H9 (cell line): Measurements from ENCODE around the gene SEPTIN5. TPM values are rescaled to one million over a fixed set of nuclear protein-coding genes. Genes with fewer than 3 reads are reported as not detected.

Source experiments
- DNase-seq: peaks from one replicate; pipeline ENCODE4 v3.0.0-alpha.2; 2017
- H2AFZ ChIP-seq: one replicate; pipeline ENCODE4 v1.6.1; 2013; ENCODE audit warnings: mild to moderate bottlenecking, low read length, control low read depth, moderate library complexity
- H2AK5ac ChIP-seq: 2 replicates; pipeline ENCODE4 v1.6.1; 2013; ENCODE audit warnings: low read length, control low read depth, mixed read lengths; ENCODE audit not compliant: insufficient read length
- H2BK120ac ChIP-seq: one replicate; pipeline ENCODE4 v1.6.1; 2013; ENCODE audit warnings: low read depth, mild to moderate bottlenecking, low read length, control low read depth, inconsistent platforms; ENCODE audit not compliant: poor library complexity, severe bottlenecking
- H2BK12ac ChIP-seq: 2 replicates; pipeline ENCODE4 v1.6.1; 2013; ENCODE audit warnings: low read length, control low read depth, mixed read lengths, low read depth; ENCODE audit not compliant: insufficient read length
- H2BK15ac ChIP-seq: 2 replicates; pipeline ENCODE4 v1.6.1; 2013; ENCODE audit warnings: low read depth, low read length, control low read depth
- H2BK20ac ChIP-seq: one replicate; pipeline ENCODE4 v1.6.1; 2013; ENCODE audit warnings: low read depth, mild to moderate bottlenecking, low read length, control low read depth, inconsistent platforms; ENCODE audit not compliant: poor library complexity, severe bottlenecking
- H2BK5ac ChIP-seq: 2 replicates; pipeline ENCODE4 v1.6.1; 2013; ENCODE audit warnings: low read length, control low read depth, mixed read lengths; ENCODE audit not compliant: insufficient read length
- H3K14ac ChIP-seq: 2 replicates; pipeline ENCODE4 v1.6.1; 2013; ENCODE audit warnings: low read length, control low read depth; ENCODE audit not compliant: insufficient read depth
- H3K18ac ChIP-seq: 2 replicates; pipeline ENCODE4 v1.6.1; 2013; ENCODE audit warnings: low read depth, mild to moderate bottlenecking, mixed read lengths, low read length, control low read depth; ENCODE audit not compliant: insufficient read length
- H3K23ac ChIP-seq: 2 replicates; pipeline ENCODE4 v1.6.1; 2013; ENCODE audit warnings: low read length, control low read depth, mixed read lengths, low read depth; ENCODE audit not compliant: insufficient read length
- H3K23me2 ChIP-seq: 2 replicates; pipeline ENCODE4 v1.6.1; 2013; ENCODE audit warnings: low read depth, mild to moderate bottlenecking, mixed read lengths, low read length, control low read depth; ENCODE audit not compliant: insufficient read length, poor library complexity, severe bottlenecking
- H3K27ac ChIP-seq: 2 replicates; pipeline ENCODE4 v1.5.1; 2013; ENCODE audit warnings: low read length, control low read depth, mixed read lengths, low read depth; ENCODE audit not compliant: insufficient read length
- H3K27me3 ChIP-seq: 2 replicates; pipeline ENCODE4 v1.6.1; 2013; ENCODE audit warnings: low read length, control low read depth, inconsistent platforms; ENCODE audit not compliant: insufficient read depth
- H3K4ac ChIP-seq: 2 replicates; pipeline ENCODE4 v1.6.1; 2013; ENCODE audit warnings: low read depth, mild to moderate bottlenecking, control low read depth, inconsistent platforms, low read length, moderate library complexity
- H3K4me1 ChIP-seq: 2 replicates; pipeline ENCODE4 v1.6.1; 2013; ENCODE audit warnings: low read length, control low read depth, inconsistent platforms; ENCODE audit not compliant: insufficient read depth
- H3K4me2 ChIP-seq: 2 replicates; pipeline ENCODE4 v1.6.1; 2013; ENCODE audit warnings: low read length, control low read depth, mixed read lengths; ENCODE audit not compliant: insufficient read length, insufficient read depth
- H3K56ac ChIP-seq: 2 replicates; pipeline ENCODE4 v1.6.1; 2013; ENCODE audit warnings: low read depth, mild to moderate bottlenecking, mixed read lengths, low read length, control low read depth; ENCODE audit not compliant: insufficient read length
- H3K79me1 ChIP-seq: 2 replicates; pipeline ENCODE4 v1.6.1; 2013; ENCODE audit warnings: low read depth, mild to moderate bottlenecking, moderate library complexity, low read length, control low read depth, inconsistent platforms; ENCODE audit not compliant: insufficient read depth, poor library complexity, severe bottlenecking
- H3K79me2 ChIP-seq: 2 replicates; pipeline ENCODE4 v1.6.1; 2013; ENCODE audit warnings: low read length, control low read depth, inconsistent platforms; ENCODE audit not compliant: insufficient read depth
- H3K9ac ChIP-seq: 2 replicates; pipeline ENCODE4 v1.6.1; 2013; ENCODE audit warnings: low read length, control low read depth, mixed read lengths; ENCODE audit not compliant: insufficient read length; ENCODE audit errors: extremely low read depth
- H3K9me3 ChIP-seq: one replicate; pipeline ENCODE4 v1.6.1; 2013; ENCODE audit warnings: low read depth, low read length, inconsistent platforms; ENCODE audit not compliant: control insufficient read depth
- H3T11ph ChIP-seq: one replicate; pipeline ENCODE4 v1.6.1; 2013; ENCODE audit warnings: mild to moderate bottlenecking, low read length, control low read depth, inconsistent platforms
- H4K20me1 ChIP-seq: one replicate; pipeline ENCODE4 v1.6.1; 2013; ENCODE audit not compliant: control insufficient read depth, insufficient read length, insufficient read depth
- H4K5ac ChIP-seq: 2 replicates; pipeline ENCODE4 v1.6.1; 2013; ENCODE audit warnings: low read depth, mild to moderate bottlenecking, mixed read lengths, low read length, control low read depth; ENCODE audit not compliant: insufficient read length
- H4K8ac ChIP-seq: replicated peaks from 2 replicates; pipeline ENCODE4 v1.6.1; 2013; ENCODE audit warnings: low read length, control low read depth, mixed read lengths, low read depth; ENCODE audit not compliant: insufficient read length
- H4K91ac ChIP-seq: 2 replicates; pipeline ENCODE4 v1.6.1; 2013; ENCODE audit warnings: low read depth, mild to moderate bottlenecking, moderate library complexity, mixed read lengths, low read length, control low read depth; ENCODE audit not compliant: insufficient read length
- H3K27ac Mint-ChIP-seq, 3 experiments: 2 replicates in 2 of 3; 3 replicates in 1 of 3; pipeline ENCODE4 v1.8.0; 2020 to 2021; ENCODE audit warnings: mixed read lengths in 3 of 3, mild to moderate bottlenecking in 1 of 3, moderate library complexity in 1 of 3
- H3K27me3 Mint-ChIP-seq: 2 replicates; pipeline ENCODE4 v1.8.0; 2021; ENCODE audit warnings: low read depth, mild to moderate bottlenecking, moderate library complexity, mixed read lengths
- H3K36me3 Mint-ChIP-seq, 3 experiments: 2 replicates in 2 of 3; 3 replicates in 1 of 3; pipeline ENCODE4 v1.8.0; 2020 to 2021; ENCODE audit warnings: low read depth in 3 of 3, mixed read lengths in 3 of 3; ENCODE audit not compliant: insufficient read depth in 1 of 3
- H3K4me1 Mint-ChIP-seq, 2 experiments: 2 replicates each; pipeline ENCODE4 v1.8.0; 2020; ENCODE audit warnings: mixed read lengths in 2 of 2
- H3K4me3 Mint-ChIP-seq, 2 experiments: 2 replicates in 1 of 2; 3 replicates in 1 of 2; pipeline ENCODE4 v1.8.0; 2020 to 2021; ENCODE audit warnings: mild to moderate bottlenecking in 2 of 2, mixed read lengths in 2 of 2, moderate library complexity in 1 of 2
- H3K9me3 Mint-ChIP-seq, 2 experiments: 2 replicates in 1 of 2; 3 replicates in 1 of 2; pipeline ENCODE4 v1.8.0; 2020; ENCODE audit warnings: mild to moderate bottlenecking in 2 of 2, mixed read lengths in 2 of 2, moderate library complexity in 1 of 2
- CTCF ChIP-seq: fragments of 200-600 bp; sonication (generic); conservative IDR thresholded peaks from 3 replicates; pipeline ENCODE4 v1.8.0; 2021; ENCODE audit warnings: antibody characterized with exemption, mild to moderate bottlenecking
- whole genome bisulfite sequencing: extraction: QIAGEN DNeasy Blood & Tissue Kit; methylation state at CpG from one replicate; pipeline ENCODE4 v1.1.7; 2013; ENCODE audit warnings: missing lambda C conversion rate, low lambda C conversion rate, mixed read lengths; ENCODE audit not compliant: insufficient read length; ENCODE audit errors: extremely low coverage; 5-methylcytosine and 5-hydroxymethylcytosine counted together
- total RNA-seq: library from RNA; stranded (reverse); gene quantifications from 2 replicates; pipeline ENCODE4 v1.2.1, GENCODE V29; 2021

Gene SEPTIN5
- total RNA-seq, 1 experiment from 2014 or later = 17.8 TPM

GRCh38 chr22:19709063-19709769 lies 5.1 kb upstream of the SEPTIN5 start:
- Mint-ChIP-seq H3K27ac (no peak overlapping the region), H3K9me3 (no peaks in the 10 kb centered on the region; a peak in 1 of 5 replicates), H3K27me3 (peaks cover 73% of the 10 kb centered on the region), H3K4me3 (no peak overlapping the region), H3K4me1 (peaks cover 34 to 37% of the 10 kb centered on the region in 2 experiments), H3K36me3 (no peaks in the 10 kb centered on the region)
- Histone ChIP-seq H2BK15ac (no peak overlapping the region), H3K79me1 (no peaks in the 10 kb centered on the region), H3K79me2 (no peaks in the 10 kb centered on the region), H4K8ac (no peak overlapping the region), H3T11ph (no peak overlapping the region), H3K4me2 (no peak overlapping the region), H3K23me2 (no peaks in the 10 kb centered on the region), H3K9me3 (no peaks in the 10 kb centered on the region), H2BK120ac (no peak overlapping the region), H3K23ac (no peak overlapping the region), H3K18ac (no peak overlapping the region), H2BK5ac (no peak overlapping the region), H3K14ac (no peak overlapping the region; the same call in 1 of the 2 replicates), H4K5ac (no peak overlapping the region), H3K4ac (no peak overlapping the region), H2BK20ac (no peak overlapping the region), H2AK5ac (no peak overlapping the region), H4K20me1 (no peaks in the 10 kb centered on the region), H3K4me1 (peaks cover 7% of the 10 kb centered on the region; the same call in 1 of the 2 replicates), H2AFZ (no peak overlapping the region), H2BK12ac (no peak overlapping the region), H3K27me3 (no peaks in the 10 kb centered on the region), H3K27ac (no peak overlapping the region), H4K91ac (no peak overlapping the region), H3K56ac (no peak overlapping the region), H3K9ac (no peak overlapping the region)
- DNase-seq = peak; percentile 28
- no CpG with 5 or more reads among the region's 19 CpGs for WGBS
- no peak for TF ChIP-seq CTCF
